Right atrium auricular region (tissue), 2 donors: ENCODE measurements around the gene IGSF6. TPM values are rescaled to one million over a fixed set of nuclear protein-coding genes. Genes with fewer than 3 reads are reported as not detected.

ENCODE experiments used
- DNase-seq: peaks from one replicate; pipeline ENCODE4 v3.0.0-alpha.2; 2019; ENCODE audit warnings: low spot score
- H3K27ac ChIP-seq, 2 donors: fragments of 200-600 bp; sonication (generic); 1 replicate in 1 of 2; 2 replicates in 1 of 2; pipeline ENCODE4 v1.5.1; 2016 to 2019
- H3K27me3 ChIP-seq, 2 donors: fragments of 200-600 bp; sonication (generic); one replicate each; pipeline versions ENCODE4 v1.5.1 to v1.6.0; 2017 to 2019
- H3K36me3 ChIP-seq: fragments of 200-600 bp; sonication (generic); one replicate; pipeline ENCODE4 v1.5.1; 2016
- H3K4me1 ChIP-seq, 2 donors: fragments of 200-600 bp; sonication (generic); one replicate each; pipeline versions ENCODE4 v1.5.1 to v1.6.0; 2017 to 2019
- H3K4me3 ChIP-seq, 2 donors: fragments of 200-600 bp; sonication (generic); 1 replicate in 1 of 2; 2 replicates in 1 of 2; pipeline ENCODE4 v1.5.1; 2017 to 2019; ENCODE audit warnings: mild to moderate bottlenecking in 1 of 2, moderate library complexity in 1 of 2
- H3K9me3 ChIP-seq, 2 donors: fragments of 200-600 bp; sonication (generic); one replicate each; pipeline ENCODE4 v1.5.1; 2019
- CTCF ChIP-seq, 2 donors: fragments of 200-600 bp; sonication (generic); IDR thresholded peaks; one replicate each; pipeline ENCODE4 v1.5.1; 2019; ENCODE audit warnings: antibody characterized with exemption in 2 of 2
- total RNA-seq, 2 donors: library from RNA; depleted of rRNA; stranded (reverse); fragments of >200 nt; gene quantifications; one replicate each; pipeline ENCODE4 v1.1.0, GENCODE V29; 2016

IGSF6 gene
- total RNA-seq, 2 donors from 2014 or later: 0.67 to 1.6 TPM

- no peak overlapping the region for H3K4me3 ChIP-seq
- no peaks in the 10 kb centered on the region for H3K9me3 ChIP-seq
- no peaks in the 10 kb centered on the region for H3K36me3 ChIP-seq
- no peak overlapping the region for H3K27ac ChIP-seq
- no peak for TF ChIP-seq CTCF (IDR thresholded peaks at IDR 0.05)
- H3K4me1 ChIP-seq: no peaks in the 10 kb centered on the region
- no peak for DNase-seq
- no peaks in the 10 kb centered on the region for H3K27me3 ChIP-seq
These were observed 62.9 kb downstream of the IGSF6 start for GRCh38 chr16:21589551-21589950.

Other genes starting within 250 kb of the IGSF6 start
- gene METTL9, start 53.0 kb downstream of the IGSF6 start, total RNA-seq: 10 to 100 TPM; 58.6 to 62.6 TPM
- gene OTOA, start 11.4 kb upstream of the IGSF6 start, total RNA-seq: not detected
- 10 to 100 TPM in 1 of 2 donors, 1 to 10 TPM in 1; 4.7 to 10.4 TPM for gene NPIPB4, start 205.1 kb upstream of the IGSF6 start, total RNA-seq